H1 (cell line): Measurements from ENCODE around the gene RAB11FIP3. TPM values are rescaled to one million over a fixed set of nuclear protein-coding genes. Genes with fewer than 3 reads are reported as not detected.

Experiments
- ASH2L ChIP-seq: fragments of 200-600, 300-600 bp; sonication (generic); IDR thresholded peaks from one replicate; pipeline ENCODE4 v1.7.1; 2017; ENCODE audit warnings: low read length
- CHD1 ChIP-seq: IDR thresholded peaks from 2 replicates; pipeline ENCODE4 v1.6.1; 2012; ENCODE audit warnings: low read depth, low read length, improper control_type of control experiment
- CREB1 ChIP-seq: IDR thresholded peaks from 2 replicates; pipeline ENCODE4 v1.6.1; 2012; ENCODE audit warnings: inconsistent platforms
- EP300 ChIP-seq, 2 experiments: IDR thresholded peaks; 1 replicate in 1 of 2; 2 replicates in 1 of 2; pipeline ENCODE4 v1.6.1; 2011 to 2012; ENCODE audit warnings: low read depth in 2 of 2, low read length in 2 of 2, mild to moderate bottlenecking in 2 of 2, borderline replicate concordance in 1 of 2, inconsistent platforms in 1 of 2, moderate library complexity in 1 of 2
- EZH2 ChIP-seq: fragments of 200-600 bp; sonication (generic); IDR thresholded peaks from 2 replicates; pipeline ENCODE4 v1.7.1; 2012; ENCODE audit warnings: low read depth, mild to moderate bottlenecking, moderate library complexity, low read length, inconsistent platforms; ENCODE audit not compliant: severe bottlenecking
- GABPA ChIP-seq: IDR thresholded peaks from 2 replicates; pipeline ENCODE4 v1.6.1; 2011; ENCODE audit warnings: mild to moderate bottlenecking, low read length, moderate library complexity, borderline replicate concordance; ENCODE audit not compliant: insufficient read depth
- JUN ChIP-seq: IDR thresholded peaks from 2 replicates; pipeline ENCODE4 v1.6.1; 2011; ENCODE audit warnings: low read depth, mild to moderate bottlenecking, improper control_type of control experiment, low read length
- NRF1 ChIP-seq: IDR thresholded peaks from 2 replicates; pipeline ENCODE4 v1.6.1; 2011; ENCODE audit warnings: mild to moderate bottlenecking, low read depth, low read length, improper control_type of control experiment
- SP2 ChIP-seq: IDR thresholded peaks from 2 replicates; pipeline ENCODE4 v1.6.1; 2012; ENCODE audit warnings: mild to moderate bottlenecking, low read length, inconsistent platforms
- TBP ChIP-seq: IDR thresholded peaks from 2 replicates; pipeline ENCODE4 v1.6.1; 2011; ENCODE audit warnings: low read depth, low read length, improper control_type of control experiment
- polyA plus RNA-seq, 7 experiments: library from polyadenylated mRNA; depleted of rRNA in 3 of 7; stranded (reverse) in 5 of 7; unstranded in 2 of 7; fragments of >200 nt in 5 of 7; fragments of 200-250 nt in 2 of 7; gene quantifications; 1 replicate in 5 of 7; 2 replicates in 1 of 7; 4 replicates in 1 of 7; pipeline versions ENCODE4 v1.2.1 to v1.2.3, GENCODE V29; 2011 to 2013; ENCODE audit warnings: missing spikeins in 2 of 7, mixed read lengths in 2 of 7
- total RNA-seq: library from RNA; stranded (reverse); fragmentation: NEBNext Ultra II Directional; extraction: Animal tissue kit (Norgen Biotek cat#: 25700); gene quantifications from 2 replicates; pipeline ENCODE4 v1.2.1, GENCODE V29; 2021
- TF ChIP-seq, protein P1 (sequence below), 3 experiments: IDR thresholded peaks; 1 replicate in 2 of 3; 2 replicates in 1 of 3; pipeline versions ENCODE4 v1.5.1 to v1.6.1; 2011; ENCODE audit warnings: low read length in 3 of 3, mild to moderate bottlenecking in 3 of 3, inconsistent platforms in 2 of 3, low read depth in 1 of 3, moderate library complexity in 1 of 3; ENCODE audit not compliant: insufficient read depth in 1 of 3; ENCODE audit errors: control extremely low read depth in 1 of 3

RAB11FIP3 gene
- total and polyA plus RNA-seq, 2 of the 8 experiments (the other 6 are each of a cell fraction or from before 2014, with no cell fraction given), result 9.3 to 35.2 TPM

DNA sequence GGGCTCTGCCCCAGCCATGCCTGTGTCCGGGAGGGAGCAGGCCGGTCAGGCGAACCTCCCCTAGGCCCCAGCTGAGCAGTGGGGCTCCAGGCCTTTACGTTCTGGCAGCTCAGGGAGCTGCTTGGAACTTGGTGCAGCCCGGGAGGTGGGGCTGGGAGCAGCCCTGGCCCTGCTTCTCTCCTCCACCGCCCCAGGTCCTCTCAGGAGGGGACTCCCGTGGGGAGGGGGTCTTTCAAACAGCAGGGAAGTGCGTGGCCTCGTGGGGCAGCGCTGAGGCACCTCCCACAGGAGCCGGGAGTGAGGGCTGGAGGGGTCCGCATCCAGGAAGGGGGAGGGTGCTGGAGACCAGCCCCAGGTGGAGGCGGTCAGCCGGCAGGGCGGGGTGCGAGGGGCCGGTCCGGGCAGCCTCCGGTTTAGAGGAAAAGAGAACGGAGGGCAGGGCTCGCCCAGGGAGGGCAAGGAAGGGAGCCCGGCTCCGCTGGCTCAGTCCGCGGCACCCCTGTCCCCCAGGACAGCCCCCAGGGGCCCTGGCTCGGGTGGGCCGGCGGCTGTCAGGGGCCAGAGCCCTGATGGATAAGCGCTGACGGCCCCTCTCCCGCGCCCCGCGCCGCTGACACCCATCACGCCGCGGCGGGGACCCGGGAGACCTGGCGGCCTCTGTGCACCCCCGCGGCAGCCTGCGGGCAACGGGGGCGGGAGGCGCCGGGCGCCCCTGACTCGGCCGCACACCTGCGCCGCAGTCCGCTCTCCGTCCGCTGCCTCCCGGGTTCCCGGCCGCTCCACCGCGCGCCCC lies 134.2 kb downstream of the RAB11FIP3 start (continued):
- TF ChIP-seq SP2 (no peak), EP300 (IDR thresholded peaks at IDR 0.05; ENCODE audit: borderline replicate concordance in 1 of 2, low read depth in 2 of 2, low read length in 2 of 2) (no peak), EZH2 (peak; percentile 62), CREB1 (no peak), TBP (no peak), CHD1 (no peak), NRF1 (no peak), JUN (no peak), GABPA (peak; percentile 12; the same call in 1 of the 2 replicates), ASH2L (no peak)
- TF ChIP-seq, protein P1, sequence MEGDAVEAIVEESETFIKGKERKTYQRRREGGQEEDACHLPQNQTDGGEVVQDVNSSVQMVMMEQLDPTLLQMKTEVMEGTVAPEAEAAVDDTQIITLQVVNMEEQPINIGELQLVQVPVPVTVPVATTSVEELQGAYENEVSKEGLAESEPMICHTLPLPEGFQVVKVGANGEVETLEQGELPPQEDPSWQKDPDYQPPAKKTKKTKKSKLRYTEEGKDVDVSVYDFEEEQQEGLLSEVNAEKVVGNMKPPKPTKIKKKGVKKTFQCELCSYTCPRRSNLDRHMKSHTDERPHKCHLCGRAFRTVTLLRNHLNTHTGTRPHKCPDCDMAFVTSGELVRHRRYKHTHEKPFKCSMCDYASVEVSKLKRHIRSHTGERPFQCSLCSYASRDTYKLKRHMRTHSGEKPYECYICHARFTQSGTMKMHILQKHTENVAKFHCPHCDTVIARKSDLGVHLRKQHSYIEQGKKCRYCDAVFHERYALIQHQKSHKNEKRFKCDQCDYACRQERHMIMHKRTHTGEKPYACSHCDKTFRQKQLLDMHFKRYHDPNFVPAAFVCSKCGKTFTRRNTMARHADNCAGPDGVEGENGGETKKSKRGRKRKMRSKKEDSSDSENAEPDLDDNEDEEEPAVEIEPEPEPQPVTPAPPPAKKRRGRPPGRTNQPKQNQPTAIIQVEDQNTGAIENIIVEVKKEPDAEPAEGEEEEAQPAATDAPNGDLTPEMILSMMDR (IDR thresholded peaks at IDR 0.05; ENCODE audit: control extremely low read depth in 1 of 3, insufficient read depth in 1 of 3, low read depth in 1 of 3, low read length in 3 of 3), result no peak
